Erythroblast (primary cell): ENCODE results near the gene RAB30.
"Not testable (repeated sequence)": the region's sequence is repeated elsewhere in the genome, so short reads cannot be mapped to it uniquely, and the experiment has no call there.

ENCODE experiments used
- DNase-seq, 2 experiments: peaks; one replicate each; lab custom pipeline; 2025; lab: John Stamatoyannopoulos, UW
- GATA1 ChIP-seq: IDR thresholded peaks from 2 replicates; pipeline ENCODE4 v1.6.1; 2011; ENCODE audit warnings: low read depth, mild to moderate bottlenecking, control low read depth, low read length, moderate library complexity
- POLR2A ChIP-seq: IDR thresholded peaks from 2 replicates; pipeline ENCODE4 v1.6.1; 2011; ENCODE audit warnings: mild to moderate bottlenecking, low read length

The RAB30 gene

DNA sequence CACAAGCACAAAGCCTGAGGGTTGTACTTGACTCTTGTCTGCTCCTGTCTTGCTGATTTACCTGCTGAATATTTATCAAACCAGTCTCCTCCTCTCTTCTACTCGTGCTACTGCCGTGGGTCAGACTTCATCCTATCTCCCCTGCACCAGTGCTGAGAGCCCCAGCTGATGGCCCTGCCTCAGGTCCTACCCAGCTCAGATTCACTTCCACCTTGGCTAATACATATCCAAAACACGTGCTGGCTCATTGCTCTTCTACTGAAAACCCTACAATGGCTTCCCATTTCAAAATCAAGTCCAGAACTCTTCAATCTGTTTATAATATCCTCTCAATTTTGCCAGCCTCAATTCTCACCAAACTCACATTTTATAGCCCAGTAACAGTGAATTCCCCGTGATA lies 48.3 kb downstream of the RAB30 start:
- no peak for TF ChIP-seq GATA1
- TF ChIP-seq POLR2A = no peak
- DNase-seq = no peak

DNA sequence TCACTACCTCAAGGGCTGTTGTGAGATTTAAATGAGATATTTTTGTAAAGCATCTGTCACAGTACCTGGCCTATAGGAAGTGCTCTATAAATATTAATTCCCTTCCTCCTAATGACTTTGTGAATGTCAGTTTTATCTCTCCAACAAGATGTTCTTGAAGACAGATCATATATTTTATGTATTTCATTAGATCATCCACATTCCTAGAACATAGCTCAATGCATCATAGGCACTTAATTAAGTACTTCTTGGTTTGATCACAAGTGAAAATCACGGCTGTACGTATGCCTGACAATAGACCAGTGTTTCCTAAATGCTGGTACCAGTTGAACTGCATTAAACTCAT lies 49.9 kb downstream of the RAB30 start:
- DNase-seq = no peak
- no peak for TF ChIP-seq POLR2A
- TF ChIP-seq GATA1 = no peak

DNA sequence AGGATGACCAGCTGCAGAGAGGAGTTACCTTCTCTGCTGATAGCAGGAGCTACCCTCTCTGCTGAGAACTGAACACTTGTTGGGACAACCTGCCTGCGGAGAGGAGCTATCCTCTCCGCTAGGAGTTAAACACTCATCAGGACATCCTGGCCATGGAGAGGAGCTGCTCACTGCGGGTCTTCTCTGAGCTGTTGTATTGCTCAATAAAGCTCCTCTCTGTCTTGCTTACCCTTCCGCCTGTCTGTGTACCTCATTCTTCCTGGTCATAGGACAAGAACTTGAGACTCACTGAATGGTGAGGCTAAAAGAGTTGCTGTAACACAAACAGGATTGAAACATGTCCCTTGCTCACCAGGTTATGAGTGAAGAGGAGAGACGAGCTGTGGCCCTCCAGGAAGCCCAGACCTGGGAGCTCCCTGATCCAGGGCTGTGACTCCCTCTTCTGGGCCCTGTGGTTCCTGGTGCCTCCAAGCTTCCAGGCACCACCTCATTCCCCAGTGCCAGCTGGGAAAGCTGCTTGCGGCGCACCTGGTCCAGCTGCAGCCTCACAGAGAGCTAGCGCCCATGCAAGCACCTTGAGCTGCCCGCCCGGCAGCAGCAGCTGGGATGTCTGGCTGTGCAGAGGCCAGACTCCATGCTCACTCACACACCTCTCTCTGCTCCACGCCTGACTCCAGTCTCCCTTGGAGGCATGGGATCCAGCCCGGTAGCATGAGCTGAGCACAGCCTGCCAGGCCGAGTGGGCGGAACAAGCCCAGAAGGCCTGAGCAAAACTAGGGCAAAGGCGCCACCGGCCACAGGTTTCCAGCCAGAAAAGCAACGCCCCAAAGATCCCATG lies 50.5 kb downstream of the RAB30 start:
- TF ChIP-seq GATA1 (no peak), POLR2A (no peak)
- DNase-seq = no peak

DNA sequence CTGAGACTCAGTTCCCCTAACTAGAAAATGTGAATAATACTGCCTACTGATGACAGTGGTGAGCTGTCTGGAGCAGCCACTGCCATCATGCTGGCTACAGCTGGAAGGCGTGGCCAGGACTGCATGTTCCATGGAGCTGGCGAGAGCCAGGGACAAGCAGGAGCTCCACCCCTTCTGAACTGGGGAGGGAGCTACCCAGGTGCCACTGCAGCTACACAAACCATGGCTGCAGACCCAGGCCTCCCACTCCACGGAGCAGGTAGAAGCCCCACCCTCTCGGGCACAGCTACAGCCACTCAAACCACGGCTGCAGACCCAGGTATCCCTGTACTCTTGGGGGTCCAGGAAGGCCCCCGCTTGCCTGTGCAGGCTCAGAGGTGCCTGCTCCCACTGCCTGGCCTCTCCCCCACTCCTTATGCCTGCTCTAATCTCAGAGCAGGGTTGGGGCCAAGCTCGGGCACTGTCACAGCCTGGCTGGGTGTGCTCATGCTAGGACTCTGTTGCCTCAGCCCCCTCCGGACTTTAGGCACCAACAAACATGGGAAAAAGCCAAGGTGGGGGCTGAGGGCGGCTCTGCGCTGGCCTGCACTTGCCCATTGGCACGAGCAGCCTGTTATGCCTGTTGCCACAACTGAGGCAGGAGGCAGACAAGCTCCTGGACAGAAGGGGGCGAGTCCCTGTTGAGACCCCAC lies 51.7 kb downstream of the RAB30 start:
- TF ChIP-seq GATA1 (no peak), POLR2A (no peak)
- DNase-seq = no peak

DNA sequence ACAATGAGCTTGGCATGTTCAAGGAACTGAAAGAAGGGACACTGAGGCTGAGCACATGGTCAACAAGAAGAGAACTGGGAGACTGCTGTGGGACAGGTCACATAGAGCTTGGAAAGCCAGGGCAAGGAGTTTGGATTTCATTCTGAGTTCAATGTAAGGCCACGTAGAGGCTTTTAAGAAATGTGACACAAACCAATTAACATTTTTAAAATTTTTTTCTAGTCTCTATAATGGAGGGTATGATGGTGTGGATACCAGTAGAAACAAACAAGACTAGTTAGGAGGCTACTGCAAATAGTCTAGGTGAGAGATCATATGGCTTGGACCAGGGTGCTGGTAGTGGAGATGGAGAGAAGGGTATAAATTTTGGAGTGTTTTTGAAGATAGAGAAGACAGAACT lies 56.7 kb downstream of the RAB30 start:
- DNase-seq = no peak
- TF ChIP-seq POLR2A = no peak
- TF ChIP-seq GATA1 = no peak

DNA sequence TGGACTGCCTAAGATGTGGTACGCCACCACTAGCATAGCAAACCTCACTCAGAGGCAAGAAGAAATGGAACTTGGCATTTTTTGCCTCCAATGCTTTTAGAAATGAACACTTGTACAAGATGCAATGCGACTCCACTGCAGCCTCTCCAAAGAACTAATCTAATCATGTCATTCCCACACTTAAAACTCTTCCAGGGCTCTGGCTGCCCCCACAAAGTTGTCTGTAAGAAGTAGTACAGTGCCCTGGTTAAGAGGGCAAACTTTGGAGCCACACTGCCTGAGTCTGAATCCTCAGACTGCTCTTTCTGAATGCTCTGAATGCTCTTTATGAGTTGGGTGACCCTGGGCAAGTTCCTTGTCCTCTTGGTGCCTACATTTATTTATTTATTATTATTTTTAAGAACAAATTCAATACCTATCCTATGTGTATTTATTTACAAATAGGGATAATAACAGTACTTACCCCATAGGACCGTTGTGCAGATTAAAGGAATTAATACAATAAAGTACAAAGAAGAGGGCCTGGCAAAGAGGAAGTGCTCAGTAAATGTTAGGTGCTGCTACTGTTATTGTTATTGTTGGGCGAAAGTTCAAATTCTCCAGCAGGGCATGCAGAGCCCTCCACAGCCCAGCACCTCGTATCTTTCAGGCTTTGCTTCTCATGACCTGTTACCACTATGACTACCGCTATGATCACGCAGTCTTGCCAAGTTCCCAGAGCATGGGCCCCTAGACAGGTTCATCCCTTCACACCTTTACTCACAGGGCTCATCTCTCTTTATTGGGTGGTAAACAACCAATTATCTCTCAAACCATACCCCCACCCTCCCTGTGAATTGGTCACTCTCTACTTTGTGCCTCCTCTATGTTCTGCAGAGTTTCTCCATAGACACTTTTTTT lies 59.3 kb downstream of the RAB30 start:
- no peak for DNase-seq
- TF ChIP-seq POLR2A = no peak
- no peak for TF ChIP-seq GATA1

DNA sequence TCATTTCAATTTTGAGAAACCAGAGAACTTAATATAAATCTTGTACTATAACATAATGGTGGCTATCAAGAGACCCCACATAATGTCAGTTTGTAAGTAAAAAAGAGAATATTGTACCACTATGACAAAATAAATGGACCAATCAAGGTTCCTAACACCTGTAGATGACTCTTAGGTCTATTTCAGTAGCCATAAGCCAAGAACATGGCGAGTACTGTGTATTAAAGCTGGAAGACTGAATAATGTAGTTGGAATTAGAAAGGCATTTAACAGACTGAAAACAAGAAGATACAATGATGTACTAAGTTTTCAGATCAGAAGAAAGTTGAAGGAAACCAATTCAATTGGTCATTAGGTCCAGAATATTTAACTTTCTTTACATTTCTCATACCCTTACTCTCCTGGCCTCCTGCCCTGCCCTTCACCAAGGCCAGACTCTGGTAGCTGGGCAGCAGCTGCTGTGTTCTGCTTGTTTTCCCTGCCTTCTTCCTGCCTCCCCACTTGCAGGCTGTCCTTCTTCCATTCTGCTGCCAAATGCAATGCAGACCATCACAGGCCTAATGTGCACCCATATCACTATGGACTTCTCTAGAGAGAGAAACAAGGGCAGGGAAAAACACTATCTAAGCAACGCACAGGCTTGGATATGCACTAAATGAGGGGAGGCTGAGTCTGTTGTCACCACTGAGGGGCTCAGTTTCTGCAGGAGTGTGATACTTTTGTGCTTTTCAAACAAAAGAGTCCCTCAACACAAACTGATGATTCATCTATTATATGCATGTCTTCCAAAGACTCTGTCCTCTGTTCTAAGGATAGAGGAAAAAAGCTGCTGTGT lies 60.1 kb downstream of the RAB30 start:
- no peak for DNase-seq
- no peak for TF ChIP-seq GATA1
- TF ChIP-seq POLR2A = no peak

DNA sequence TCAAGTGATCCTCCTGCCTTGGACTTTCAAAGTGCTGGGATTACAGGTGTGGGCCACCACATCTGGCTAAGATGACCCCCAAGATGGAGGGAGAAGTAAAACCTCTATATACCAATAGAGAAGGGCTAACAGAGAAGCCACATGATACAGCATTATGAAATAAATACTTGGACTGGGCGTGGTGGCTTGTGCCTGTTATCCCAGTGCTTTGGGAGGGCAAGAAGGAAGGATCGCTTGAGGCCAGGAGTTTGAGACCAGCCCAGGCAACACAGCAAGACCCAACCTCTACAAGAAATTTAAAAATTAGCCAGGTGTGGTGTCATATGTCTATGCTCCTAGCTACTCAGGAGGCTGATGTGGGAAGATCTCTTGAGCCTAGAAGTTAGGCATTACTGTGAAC lies 61.7 kb downstream of the RAB30 start:
- TF ChIP-seq POLR2A (no peak), GATA1 (no peak)

DNA sequence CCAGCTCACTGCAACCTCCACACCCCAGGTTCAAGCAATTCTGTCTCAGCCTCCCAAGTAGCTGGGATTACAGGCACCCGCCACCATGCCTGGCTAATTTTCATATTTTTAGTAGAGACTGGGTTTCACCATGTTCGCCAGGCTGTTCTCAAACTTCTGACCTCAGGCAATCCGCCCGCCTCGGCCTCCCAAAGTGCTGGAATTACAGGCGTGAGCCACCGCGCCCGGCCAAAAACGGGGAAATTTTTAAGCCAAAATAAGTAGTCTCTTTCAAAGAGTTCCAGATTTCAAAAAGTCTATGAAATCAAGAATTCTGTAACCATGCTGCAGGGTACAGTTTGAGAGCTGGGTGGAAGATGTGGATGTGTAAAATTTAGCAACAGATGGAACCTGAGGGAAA lies 62.6 kb downstream of the RAB30 start:
- DNase-seq = not testable (repeated sequence)

More for the DNA sequence above, 61.7 kb downstream of the RAB30 start:
- DNase-seq = no peak

DNA sequence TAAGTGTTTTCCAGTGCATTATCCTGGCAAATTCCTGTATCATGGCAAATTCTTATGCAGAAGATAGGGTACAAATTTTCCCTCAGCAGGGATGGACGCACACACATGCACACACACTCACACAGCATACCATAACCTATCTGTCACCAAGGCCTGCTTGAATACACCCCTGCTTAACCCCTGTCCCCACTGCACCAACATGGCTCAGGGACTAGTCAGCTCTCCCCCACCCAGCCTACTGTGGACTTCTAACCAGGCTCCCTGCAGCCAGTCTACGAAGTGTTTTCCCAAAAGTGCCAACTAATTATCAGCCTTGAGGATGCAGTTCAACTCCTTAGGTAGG lies 63.1 kb downstream of the RAB30 start:
- DNase-seq = peak in 1 of 2 experiments; percentile 10
- TF ChIP-seq POLR2A (no peak), GATA1 (no peak)

DNA sequence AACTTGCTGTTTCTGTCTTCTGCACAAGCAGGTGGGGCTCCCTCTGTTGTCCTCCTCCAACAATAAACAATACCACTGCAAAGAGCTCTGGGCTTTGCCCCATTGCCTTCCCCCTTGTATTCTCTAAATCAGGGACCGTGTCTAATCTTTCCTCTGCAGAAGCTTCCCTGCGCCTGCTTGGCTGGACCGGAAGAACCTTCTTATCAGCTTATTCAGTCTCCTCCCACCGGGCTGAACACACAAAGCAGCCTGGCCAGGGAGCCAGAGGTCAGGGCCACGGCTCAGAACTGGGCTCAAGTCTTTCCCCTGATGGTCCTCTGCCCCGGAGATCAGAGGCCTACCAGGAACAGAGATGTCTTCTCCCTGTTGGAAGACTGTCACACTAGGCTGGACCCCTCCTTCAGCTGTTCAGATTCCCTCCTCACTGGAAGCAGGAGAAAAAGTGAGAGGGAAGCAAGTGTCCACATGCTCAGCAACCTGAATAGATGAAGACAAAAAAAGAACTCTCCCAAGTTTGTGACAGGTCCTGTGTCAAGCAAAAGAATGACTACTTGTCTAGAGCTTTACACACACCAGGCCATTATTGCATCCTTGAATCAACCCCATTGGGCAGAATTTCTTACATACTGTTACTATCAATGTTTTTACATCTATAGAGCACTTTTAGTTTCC lies 63.7 kb downstream of the RAB30 start:
- peak; percentile 79 to 90 for DNase-seq
- peak; percentile 52 for TF ChIP-seq GATA1
- TF ChIP-seq POLR2A = no peak

DNA sequence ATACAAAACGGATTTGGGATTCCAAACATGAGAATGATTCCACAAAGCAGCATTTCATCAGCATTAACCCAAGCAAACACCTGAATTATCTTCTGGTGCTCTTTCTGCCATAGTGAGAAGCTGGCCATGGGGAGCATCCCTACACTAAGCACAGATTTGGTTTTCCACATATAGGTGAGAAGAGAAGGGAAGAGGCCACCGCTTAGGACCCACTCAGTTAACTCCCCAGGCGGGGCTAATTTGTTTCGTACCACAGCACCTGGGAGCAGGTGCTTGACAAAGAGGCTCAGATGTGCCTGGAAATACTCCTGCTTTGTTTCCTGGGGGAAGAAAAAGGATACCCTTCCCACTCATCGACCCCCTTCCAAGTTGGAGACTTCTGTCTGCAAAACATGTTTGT lies 64.2 kb downstream of the RAB30 start:
- TF ChIP-seq POLR2A (no peak), GATA1 (no peak)
- DNase-seq = no peak

DNA sequence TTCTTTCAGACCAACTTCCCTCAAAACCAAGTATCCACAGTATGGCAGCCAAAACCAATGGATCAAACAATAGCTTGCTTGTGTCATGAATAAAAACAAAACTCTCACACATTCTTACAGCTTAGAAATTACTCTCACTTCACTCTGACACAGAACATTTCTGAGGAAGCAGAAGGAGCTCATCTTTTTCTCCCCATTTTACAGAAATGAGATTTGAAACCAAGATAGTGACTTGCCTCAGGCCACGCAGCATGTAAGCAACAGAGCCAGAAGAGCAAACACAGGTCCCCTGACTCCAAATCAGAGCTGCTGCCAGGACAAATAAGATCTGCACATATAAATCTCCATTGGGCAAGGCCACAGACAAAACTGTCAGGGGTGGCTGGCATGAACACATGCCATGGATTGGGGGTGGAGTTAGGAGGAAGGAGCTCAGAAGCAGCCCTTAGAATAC lies 64.8 kb downstream of the RAB30 start:
- no peak for DNase-seq
- TF ChIP-seq POLR2A (no peak), GATA1 (no peak)
